ENCODE results near the gene CPSF4.

- no peak for TF ChIP-seq CTCF (IDR thresholded peaks at IDR 0.05)
- no peak for TF ChIP-seq POLR2AphosphoS5 (IDR thresholded peaks at IDR 0.05)
Observed at GRCh38 chr7:99457050-99457649, 18.4 kb downstream of the CPSF4 start.
